ENCODE measurements around the gene RRBP1. TPM values are rescaled to one million over a fixed set of nuclear protein-coding genes. Genes with fewer than 3 reads are reported as not detected.

RRBP1 gene
- total and polyA plus RNA-seq, 4 donors: 75.4 to 202 (median 130) TPM

DNA sequence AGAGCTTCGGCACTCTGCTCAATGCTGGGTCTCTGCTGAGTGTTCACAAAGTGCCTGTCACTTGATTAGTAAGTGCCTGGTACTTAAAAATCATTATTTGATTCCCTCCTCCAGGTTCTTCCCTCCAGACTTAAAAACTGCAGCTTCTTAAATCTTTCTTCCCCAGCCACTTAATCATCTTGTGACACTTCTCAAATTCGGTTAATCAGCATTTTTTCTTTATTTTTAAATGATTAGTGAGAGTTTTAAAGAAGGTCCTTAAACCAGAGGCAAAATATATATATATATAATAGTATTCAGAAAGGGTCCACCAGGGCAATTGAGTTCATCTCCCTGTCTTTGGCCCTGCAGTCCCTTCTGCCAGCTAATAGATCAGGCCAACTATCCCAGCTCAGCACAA lies 9.7 kb upstream of the RRBP1 start:
- no peaks in the 10 kb centered on the region for H3K27me3 ChIP-seq (ENCODE audit: control insufficient read depth in 4 of 4, insufficient read depth in 4 of 4, low read length in 3 of 4)
- no peak overlapping the region for H3K27ac ChIP-seq (ENCODE audit: low read depth in 1 of 2, low read length in 2 of 2)
- 87% methylated on average over 2 of the region's 2 CpGs for WGBS
- H3K9ac ChIP-seq (ENCODE audit: low read depth in 1 of 2, low read length in 2 of 2): no peak overlapping the region
- DNase-seq (ENCODE audit: low spot score): no peak
- TF ChIP-seq, protein P1, sequence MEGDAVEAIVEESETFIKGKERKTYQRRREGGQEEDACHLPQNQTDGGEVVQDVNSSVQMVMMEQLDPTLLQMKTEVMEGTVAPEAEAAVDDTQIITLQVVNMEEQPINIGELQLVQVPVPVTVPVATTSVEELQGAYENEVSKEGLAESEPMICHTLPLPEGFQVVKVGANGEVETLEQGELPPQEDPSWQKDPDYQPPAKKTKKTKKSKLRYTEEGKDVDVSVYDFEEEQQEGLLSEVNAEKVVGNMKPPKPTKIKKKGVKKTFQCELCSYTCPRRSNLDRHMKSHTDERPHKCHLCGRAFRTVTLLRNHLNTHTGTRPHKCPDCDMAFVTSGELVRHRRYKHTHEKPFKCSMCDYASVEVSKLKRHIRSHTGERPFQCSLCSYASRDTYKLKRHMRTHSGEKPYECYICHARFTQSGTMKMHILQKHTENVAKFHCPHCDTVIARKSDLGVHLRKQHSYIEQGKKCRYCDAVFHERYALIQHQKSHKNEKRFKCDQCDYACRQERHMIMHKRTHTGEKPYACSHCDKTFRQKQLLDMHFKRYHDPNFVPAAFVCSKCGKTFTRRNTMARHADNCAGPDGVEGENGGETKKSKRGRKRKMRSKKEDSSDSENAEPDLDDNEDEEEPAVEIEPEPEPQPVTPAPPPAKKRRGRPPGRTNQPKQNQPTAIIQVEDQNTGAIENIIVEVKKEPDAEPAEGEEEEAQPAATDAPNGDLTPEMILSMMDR (IDR thresholded peaks at IDR 0.05; ENCODE audit: low read depth, low read length, missing input control): no peak
- H3K4me1 ChIP-seq (ENCODE audit: control insufficient read depth in 4 of 4, insufficient read depth in 4 of 4, low read length in 3 of 4): no peaks in the 10 kb centered on the region
- no peaks in the 10 kb centered on the region for H3K9me3 ChIP-seq (ENCODE audit: control insufficient read depth in 4 of 4, low read length in 3 of 4)
- H3K36me3 ChIP-seq (ENCODE audit: control insufficient read depth in 4 of 4, insufficient read depth in 3 of 4, low read depth in 1 of 4, low read length in 3 of 4): no peaks in the 10 kb centered on the region
- no peak overlapping the region for H3K4me3 ChIP-seq (ENCODE audit: low read depth in 1 of 3, low read length in 3 of 3)

DNA sequence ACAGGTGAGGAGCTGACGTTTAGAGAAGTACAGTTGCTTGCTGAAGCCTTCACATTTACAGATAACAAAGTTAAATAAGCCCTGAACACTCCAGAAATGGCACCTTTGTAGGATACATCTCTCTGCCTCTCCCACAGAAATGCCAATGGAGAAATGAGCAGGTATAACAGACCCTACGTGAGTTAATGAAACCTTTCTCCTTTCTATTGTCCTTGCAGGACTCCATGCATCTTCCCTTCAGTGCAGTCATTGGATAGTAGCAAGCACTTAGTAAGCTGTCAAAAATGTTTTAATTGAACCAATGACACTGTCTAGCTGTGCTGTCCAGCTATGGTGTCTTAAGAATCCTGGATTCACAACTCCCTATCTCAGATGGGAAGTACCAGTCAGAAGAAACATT lies 8.1 kb upstream of the RRBP1 start:
- H3K4me1 ChIP-seq (ENCODE audit: control insufficient read depth in 4 of 4, insufficient read depth in 4 of 4, low read length in 3 of 4): no peaks in the 10 kb centered on the region
- H3K4me3 ChIP-seq (ENCODE audit: low read depth in 1 of 3, low read length in 3 of 3): no peak overlapping the region
- H3K9me3 ChIP-seq (ENCODE audit: control insufficient read depth in 4 of 4, low read length in 3 of 4): no peaks in the 10 kb centered on the region
- no peaks in the 10 kb centered on the region for H3K36me3 ChIP-seq (ENCODE audit: control insufficient read depth in 4 of 4, insufficient read depth in 3 of 4, low read depth in 1 of 4, low read length in 3 of 4)
- H3K9ac ChIP-seq (ENCODE audit: low read depth in 1 of 2, low read length in 2 of 2): no peak overlapping the region
- H3K27ac ChIP-seq (ENCODE audit: low read depth in 1 of 2, low read length in 2 of 2): no peak overlapping the region
- no peak for TF ChIP-seq FOXA1 (IDR thresholded peaks at IDR 0.05)
- TF ChIP-seq TAF1 (conservative IDR thresholded peaks at IDR 0.05): no peak
- TF ChIP-seq RAD21 (IDR thresholded peaks at IDR 0.05): no peak
- TF ChIP-seq, protein P2, sequence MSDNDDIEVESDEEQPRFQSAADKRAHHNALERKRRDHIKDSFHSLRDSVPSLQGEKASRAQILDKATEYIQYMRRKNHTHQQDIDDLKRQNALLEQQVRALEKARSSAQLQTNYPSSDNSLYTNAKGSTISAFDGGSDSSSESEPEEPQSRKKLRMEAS (IDR thresholded peaks at IDR 0.05): no peak
- no peak for TF ChIP-seq NR2F2 (IDR thresholded peaks at IDR 0.05)
- no peak for TF ChIP-seq FOXA2 (IDR thresholded peaks at IDR 0.05)
- TF ChIP-seq, protein P3, sequence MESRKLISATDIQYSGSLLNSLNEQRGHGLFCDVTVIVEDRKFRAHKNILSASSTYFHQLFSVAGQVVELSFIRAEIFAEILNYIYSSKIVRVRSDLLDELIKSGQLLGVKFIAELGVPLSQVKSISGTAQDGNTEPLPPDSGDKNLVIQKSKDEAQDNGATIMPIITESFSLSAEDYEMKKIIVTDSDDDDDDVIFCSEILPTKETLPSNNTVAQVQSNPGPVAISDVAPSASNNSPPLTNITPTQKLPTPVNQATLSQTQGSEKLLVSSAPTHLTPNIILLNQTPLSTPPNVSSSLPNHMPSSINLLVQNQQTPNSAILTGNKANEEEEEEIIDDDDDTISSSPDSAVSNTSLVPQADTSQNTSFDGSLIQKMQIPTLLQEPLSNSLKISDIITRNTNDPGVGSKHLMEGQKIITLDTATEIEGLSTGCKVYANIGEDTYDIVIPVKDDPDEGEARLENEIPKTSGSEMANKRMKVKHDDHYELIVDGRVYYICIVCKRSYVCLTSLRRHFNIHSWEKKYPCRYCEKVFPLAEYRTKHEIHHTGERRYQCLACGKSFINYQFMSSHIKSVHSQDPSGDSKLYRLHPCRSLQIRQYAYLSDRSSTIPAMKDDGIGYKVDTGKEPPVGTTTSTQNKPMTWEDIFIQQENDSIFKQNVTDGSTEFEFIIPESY (IDR thresholded peaks at IDR 0.05): no peak
- no peak for TF ChIP-seq HNF4A (conservative IDR thresholded peaks at IDR 0.05)
- TF ChIP-seq, protein P1 (IDR thresholded peaks at IDR 0.05; ENCODE audit: low read depth, low read length, missing input control): no peak
- TF ChIP-seq GABPA (IDR thresholded peaks at IDR 0.05 in 1 of 2, conservative IDR thresholded peaks at IDR 0.05 in 1 of 2): no peak
- no peak for TF ChIP-seq RXRA (IDR thresholded peaks at IDR 0.05)
- TF ChIP-seq SP1 (IDR thresholded peaks at IDR 0.05): no peak
- 82% methylated on average over 2 of the region's 2 CpGs for WGBS
- no peaks in the 10 kb centered on the region for H3K27me3 ChIP-seq (ENCODE audit: control insufficient read depth in 4 of 4, insufficient read depth in 4 of 4, low read length in 3 of 4)
- DNase-seq (ENCODE audit: low spot score): no peak

DNA sequence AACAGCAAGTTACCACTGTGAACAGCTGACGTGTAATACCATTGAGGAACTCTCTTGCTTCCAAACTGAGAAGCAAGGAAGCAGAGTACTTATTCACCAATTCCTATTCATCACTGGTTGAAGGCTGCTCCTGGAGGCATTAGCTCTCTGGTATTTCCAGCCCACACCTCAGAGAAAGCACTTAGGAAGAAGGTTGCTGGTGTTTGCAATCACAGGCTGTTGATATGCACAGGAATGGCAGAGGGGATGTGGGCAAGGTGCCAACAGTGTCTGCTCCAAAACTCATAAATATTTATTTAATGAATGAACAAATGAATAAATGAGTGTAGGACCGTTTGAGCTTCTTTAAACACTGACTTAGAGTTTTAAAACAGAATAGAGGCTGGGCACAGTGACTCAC lies 6.9 kb upstream of the RRBP1 start:
- Histone ChIP-seq H3K4me1 (ENCODE audit: control insufficient read depth in 4 of 4, insufficient read depth in 4 of 4, low read length in 3 of 4) (peaks cover 1 to 9% (median 7%) of the 10 kb centered on the region in 4 donors), H3K27me3 (ENCODE audit: control insufficient read depth in 4 of 4, insufficient read depth in 4 of 4, low read length in 3 of 4) (no peaks in the 10 kb centered on the region), H3K27ac (ENCODE audit: low read depth in 1 of 2, low read length in 2 of 2) (no peak overlapping the region), H3K9me3 (ENCODE audit: control insufficient read depth in 4 of 4, low read length in 3 of 4) (no peaks in the 10 kb centered on the region), H3K9ac (ENCODE audit: low read depth in 1 of 2, low read length in 2 of 2) (no peak overlapping the region), H3K4me3 (ENCODE audit: low read depth in 1 of 3, low read length in 3 of 3) (no peak overlapping the region), H3K36me3 (ENCODE audit: control insufficient read depth in 4 of 4, insufficient read depth in 3 of 4, low read depth in 1 of 4, low read length in 3 of 4) (no peaks in the 10 kb centered on the region)
- TF ChIP-seq SP1 (IDR thresholded peaks at IDR 0.05) (no peak), EGR1 (IDR thresholded peaks at IDR 0.05; ENCODE audit: low read depth in 2 of 2) (no peak), HNF4A (conservative IDR thresholded peaks at IDR 0.05) (no peak), FOXA1 (IDR thresholded peaks at IDR 0.05) (no peak)
- TF ChIP-seq, protein P4, sequence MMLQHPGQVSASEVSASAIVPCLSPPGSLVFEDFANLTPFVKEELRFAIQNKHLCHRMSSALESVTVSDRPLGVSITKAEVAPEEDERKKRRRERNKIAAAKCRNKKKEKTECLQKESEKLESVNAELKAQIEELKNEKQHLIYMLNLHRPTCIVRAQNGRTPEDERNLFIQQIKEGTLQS (IDR thresholded peaks at IDR 0.05): no peak
- TF ChIP-seq, protein P5, sequence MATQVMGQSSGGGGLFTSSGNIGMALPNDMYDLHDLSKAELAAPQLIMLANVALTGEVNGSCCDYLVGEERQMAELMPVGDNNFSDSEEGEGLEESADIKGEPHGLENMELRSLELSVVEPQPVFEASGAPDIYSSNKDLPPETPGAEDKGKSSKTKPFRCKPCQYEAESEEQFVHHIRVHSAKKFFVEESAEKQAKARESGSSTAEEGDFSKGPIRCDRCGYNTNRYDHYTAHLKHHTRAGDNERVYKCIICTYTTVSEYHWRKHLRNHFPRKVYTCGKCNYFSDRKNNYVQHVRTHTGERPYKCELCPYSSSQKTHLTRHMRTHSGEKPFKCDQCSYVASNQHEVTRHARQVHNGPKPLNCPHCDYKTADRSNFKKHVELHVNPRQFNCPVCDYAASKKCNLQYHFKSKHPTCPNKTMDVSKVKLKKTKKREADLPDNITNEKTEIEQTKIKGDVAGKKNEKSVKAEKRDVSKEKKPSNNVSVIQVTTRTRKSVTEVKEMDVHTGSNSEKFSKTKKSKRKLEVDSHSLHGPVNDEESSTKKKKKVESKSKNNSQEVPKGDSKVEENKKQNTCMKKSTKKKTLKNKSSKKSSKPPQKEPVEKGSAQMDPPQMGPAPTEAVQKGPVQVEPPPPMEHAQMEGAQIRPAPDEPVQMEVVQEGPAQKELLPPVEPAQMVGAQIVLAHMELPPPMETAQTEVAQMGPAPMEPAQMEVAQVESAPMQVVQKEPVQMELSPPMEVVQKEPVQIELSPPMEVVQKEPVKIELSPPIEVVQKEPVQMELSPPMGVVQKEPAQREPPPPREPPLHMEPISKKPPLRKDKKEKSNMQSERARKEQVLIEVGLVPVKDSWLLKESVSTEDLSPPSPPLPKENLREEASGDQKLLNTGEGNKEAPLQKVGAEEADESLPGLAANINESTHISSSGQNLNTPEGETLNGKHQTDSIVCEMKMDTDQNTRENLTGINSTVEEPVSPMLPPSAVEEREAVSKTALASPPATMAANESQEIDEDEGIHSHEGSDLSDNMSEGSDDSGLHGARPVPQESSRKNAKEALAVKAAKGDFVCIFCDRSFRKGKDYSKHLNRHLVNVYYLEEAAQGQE (IDR thresholded peaks at IDR 0.05): no peak
- TF ChIP-seq, protein P2 (IDR thresholded peaks at IDR 0.05): no peak
- DNase-seq (ENCODE audit: low spot score): no peak
- WGBS: 45% methylated on average over 2 of the region's 2 CpGs
